Naive thymus-derived CD4-positive, alpha-beta T cell (primary cell): Measurements from ENCODE around the gene NEUROG2. TPM values are rescaled to one million over a fixed set of nuclear protein-coding genes. Genes with fewer than 3 reads are reported as not detected.

Experiments used
- ATAC-seq: fragments of 150-1000 bp; cut with Tn5 transposase; 2 replicates; pipeline ENCODE4 v1.10.0; 2021; ENCODE audit warnings: mild to moderate bottlenecking, moderate library complexity
- CTCF ChIA-PET: fragments of 350-600 bp; sonication (Branson Sonifier 250); formaldehyde crosslinking; loops from one replicate; lab custom pipeline; 2021; ENCODE audit warnings: antibody characterized with exemption; lab: Charles Lee
- POLR2A ChIA-PET: fragments of 350-600 bp; sonication (Branson Sonifier 250); formaldehyde crosslinking; loops from one replicate; lab custom pipeline; 2021; ENCODE audit warnings: antibody characterized with exemption, inconsistent platforms; lab: Charles Lee
- DNase-seq, 9 donors: peaks; one replicate each; pipeline versions ENCODE4 v3.0.0 to v3.0.0-alpha.2; 2020 to 2022; ENCODE audit warnings: mixed read lengths in 1 of 9
- H3K27ac ChIP-seq: one replicate; pipeline ENCODE4 v1.7.0; 2013; ENCODE audit warnings: mild to moderate bottlenecking, low read depth, low read length, moderate library complexity
- H3K27me3 ChIP-seq, 2 donors: one replicate each; pipeline ENCODE4 v1.7.0; 2013; ENCODE audit warnings: low read length in 2 of 2, mild to moderate bottlenecking in 2 of 2, moderate library complexity in 2 of 2; ENCODE audit not compliant: control insufficient read depth in 2 of 2, insufficient read depth in 2 of 2
- H3K36me3 ChIP-seq, 3 experiments: 1 replicate in 2 of 3; 2 replicates in 1 of 3; pipeline ENCODE4 v1.7.0; 2013; ENCODE audit warnings: low read length in 3 of 3, mild to moderate bottlenecking in 3 of 3, moderate library complexity in 1 of 3; ENCODE audit not compliant: insufficient read depth in 3 of 3, control insufficient read depth in 2 of 3
- H3K4me1 ChIP-seq, 2 donors: one replicate each; pipeline ENCODE4 v1.7.0; 2013; ENCODE audit warnings: low read length in 2 of 2, mild to moderate bottlenecking in 2 of 2, moderate library complexity in 1 of 2; ENCODE audit not compliant: control insufficient read depth in 2 of 2, insufficient read depth in 2 of 2
- H3K4me3 ChIP-seq: 2 replicates; pipeline ENCODE4 v1.7.0; 2013; ENCODE audit warnings: mild to moderate bottlenecking, low read length
- H3K9me3 ChIP-seq, 3 experiments: 1 replicate in 2 of 3; 2 replicates in 1 of 3; pipeline ENCODE4 v1.7.0; 2013; ENCODE audit warnings: low read length in 3 of 3; ENCODE audit not compliant: control insufficient read depth in 2 of 3
- H3K27ac Mint-ChIP-seq, 9 donors: one replicate each; pipeline ENCODE4 v1.8.0; 2020 to 2022; ENCODE audit warnings: mixed read lengths in 9 of 9, mild to moderate bottlenecking in 8 of 9, moderate library complexity in 5 of 9, inconsistent platforms in 2 of 9
- H3K27me3 Mint-ChIP-seq, 5 donors: one replicate each; pipeline ENCODE4 v1.8.0; 2021 to 2022; ENCODE audit warnings: mixed read lengths in 5 of 5, mild to moderate bottlenecking in 1 of 5
- H3K36me3 Mint-ChIP-seq, 5 donors: one replicate each; pipeline ENCODE4 v1.8.0; 2020 to 2022; ENCODE audit warnings: mixed read lengths in 5 of 5, mild to moderate bottlenecking in 3 of 5, inconsistent platforms in 1 of 5
- H3K4me1 Mint-ChIP-seq, 7 donors: one replicate each; pipeline ENCODE4 v1.8.0; 2020 to 2022; ENCODE audit warnings: mixed read lengths in 7 of 7, mild to moderate bottlenecking in 3 of 7, inconsistent platforms in 1 of 7
- H3K4me3 Mint-ChIP-seq, 10 donors: one replicate each; pipeline ENCODE4 v1.8.0; 2020 to 2022; ENCODE audit warnings: mild to moderate bottlenecking in 10 of 10, mixed read lengths in 10 of 10, moderate library complexity in 6 of 10, inconsistent platforms in 2 of 10
- H3K9me3 Mint-ChIP-seq, 11 donors: one replicate each; pipeline ENCODE4 v1.8.0; 2020 to 2022; ENCODE audit warnings: mixed read lengths in 11 of 11, mild to moderate bottlenecking in 4 of 11, inconsistent platforms in 1 of 11, moderate library complexity in 1 of 11
- intact Hi-C, 2 donors: fragments of 100-400 bp; cut with micrococcal nuclease; formaldehyde crosslinking; loops; one replicate each; pipeline ENCODE4 v1.15.1; 2023
- polyA plus RNA-seq, 2 donors: library from polyadenylated mRNA; unstranded; fragments of 300-500 nt; fragmentation: Illumina TruSeq; gene quantifications; one replicate each; pipeline ENCODE4 v1.2.3, GENCODE V29; 2021
- total RNA-seq, 6 experiments: library from RNA in 5 of 6; stranded (reverse) in 5 of 6; gene quantifications; 1 replicate in 5 of 6; 2 replicates in 1 of 6; pipeline ENCODE4 v1.2.3 and lab custom pipeline; 2021 to 2026

NEUROG2 gene
- total and polyA plus RNA-seq, 7 experiments from 2014 or later = 0.10 TPM; not detected in 6

GRCh38 chr4:112517911-112518310, 1.9 kb upstream of the NEUROG2 start:
- intact Hi-C loops = loop anchor here in 1 of 2 donors (1.0 to 2.0 kb wide), 3 partner anchors 119 to 1887 kb away; partner anchors contain the start of genes AP1AR, LARP7 and ZGRF1
- Histone ChIP-seq H3K36me3 (no peaks in the 10 kb centered on the region), H3K27ac (no peak overlapping the region), H3K27me3 (peaks cover 22 to 71% of the 10 kb centered on the region in 2 donors), H3K4me3 (no peak overlapping the region), H3K4me1 (peaks cover 17 to 43% of the 10 kb centered on the region in 2 donors), H3K9me3 (peaks cover 0 to 6% (median 4%) of the 10 kb centered on the region in 3 experiments)
- peak overlapping the region; percentile 6 to 99 (median 74) for H3K4me3 Mint-ChIP-seq
- no peak for DNase-seq
- peaks cover 0 to 43% (median 11%) of the 10 kb centered on the region in 11 donors for H3K9me3 Mint-ChIP-seq
- CTCF ChIA-PET = interaction anchor here (1.3 kb wide), 1 partner anchor 418 kb away, joined by 3 read pairs; no protein-coding TSS in a partner anchor
- POLR2A ChIA-PET = no interaction called here
- no peak for ATAC-seq
- H3K4me1 Mint-ChIP-seq = peaks cover 37 to 73% (median 69%) of the 10 kb centered on the region in 7 donors
- H3K27me3 Mint-ChIP-seq = peaks cover 92 to 99% (median 93%) of the 10 kb centered on the region in 5 donors
- H3K27ac Mint-ChIP-seq = no peak overlapping the region
- H3K36me3 Mint-ChIP-seq = peaks cover 0 to 10% (median 6%) of the 10 kb centered on the region in 5 donors

- Histone ChIP-seq H3K27me3 (peaks cover 21 to 72% of the 10 kb centered on the region in 2 donors), H3K27ac (no peak overlapping the region), H3K4me1 (peaks cover 12 to 36% of the 10 kb centered on the region in 2 donors), H3K36me3 (no peaks in the 10 kb centered on the region), H3K9me3 (peaks cover 0 to 6% (median 4%) of the 10 kb centered on the region in 3 experiments), H3K4me3 (no peak overlapping the region)
- POLR2A ChIA-PET = no interaction called here
- DNase-seq (peak in 1 of 9 donors; percentile 36), ATAC-seq (no peak)
- Mint-ChIP-seq H3K4me1 (peaks cover 33 to 70% (median 61%) of the 10 kb centered on the region in 7 donors), H3K27ac (peak overlapping the region in 1 of 9 donors; percentile 26), H3K9me3 (peaks cover 0 to 45% (median 17%) of the 10 kb centered on the region in 11 donors), H3K27me3 (peaks cover 92 to 100% (median 95%) of the 10 kb centered on the region in 5 donors), H3K36me3 (peaks cover 0 to 10% (median 9%) of the 10 kb centered on the region in 5 donors), H3K4me3 (peak overlapping the region; percentile 56 to 99 (median 77))
- CTCF ChIA-PET = interaction anchor here (1.3 kb wide), 1 partner anchor 417 kb away, joined by 3 read pairs; no protein-coding TSS in a partner anchor
- intact Hi-C loops = loop anchor here in 1 of 2 donors (1.0 to 2.0 kb wide), 3 partner anchors 120 to 1886 kb away; partner anchors contain the start of genes AP1AR, LARP7 and ZGRF1
Measured at GRCh38 chr4:112517067-112517634, 1.2 kb upstream of the NEUROG2 start.

- Mint-ChIP-seq H3K4me3 (peak overlapping the region; percentile 85 to 99 (median 92)), H3K27ac (peak overlapping the region in 1 of 9 donors; percentile 26), H3K4me1 (peaks cover 33 to 70% (median 62%) of the 10 kb centered on the region in 7 donors), H3K9me3 (peaks cover 0 to 45% (median 13%) of the 10 kb centered on the region in 11 donors), H3K27me3 (peaks cover 92 to 100% (median 95%) of the 10 kb centered on the region in 5 donors), H3K36me3 (peaks cover 0 to 13% (median 9%) of the 10 kb centered on the region in 5 donors)
- DNase-seq = peak in 1 of 9 donors; percentile 28
- ATAC-seq = no peak
- H3K36me3 ChIP-seq = no peaks in the 10 kb centered on the region
- H3K27ac ChIP-seq = no peak overlapping the region
- peaks cover 16 to 69% of the 10 kb centered on the region in 2 donors for H3K27me3 ChIP-seq
- no peak overlapping the region for H3K4me3 ChIP-seq
- intact Hi-C loops = loop anchor here in 1 of 2 donors (1.0 to 2.0 kb wide), 3 partner anchors 120 to 1886 kb away; partner anchors contain the start of genes AP1AR, LARP7 and ZGRF1
- ChIA-PET CTCF (interaction anchor here (0.7 to 1.3 kb wide), 2 partner anchors 417 to 1291 kb away, joined by 3 to 9 read pairs; no protein-coding TSS in a partner anchor), POLR2A (interaction anchor here (0.6 kb wide), 2 partner anchors 403 to 1305 kb away, joined by 3 read pairs; no protein-coding TSS in a partner anchor)
- peaks cover 12 to 36% of the 10 kb centered on the region in 2 donors for H3K4me1 ChIP-seq
- peaks cover 0 to 6% (median 4%) of the 10 kb centered on the region in 3 experiments for H3K9me3 ChIP-seq
Measured at GRCh38 chr4:112516471-112517066, 589 bp upstream of the NEUROG2 start.

GRCh38 chr4:112515198-112516065, 548 bp downstream of the NEUROG2 start:
- Histone ChIP-seq H3K27me3 (peaks cover 18 to 69% of the 10 kb centered on the region in 2 donors), H3K4me3 (peak overlapping the region; percentile 63), H3K36me3 (no peaks in the 10 kb centered on the region), H3K4me1 (peaks cover 14 to 40% of the 10 kb centered on the region in 2 donors), H3K9me3 (peaks cover 0 to 6% (median 4%) of the 10 kb centered on the region in 3 experiments), H3K27ac (no peak overlapping the region)
- intact Hi-C loops = loop anchor here (1.0 to 2.0 kb wide), 4 partner anchors 8 to 1885 kb away; partner anchors contain the start of genes LARP7 (in 2 of the 2) and ZGRF1 (in 2 of the 2)
- H3K27ac Mint-ChIP-seq = peak overlapping the region in 4 of 9 donors; percentile 38 to 86 (median 66)
- H3K4me1 Mint-ChIP-seq = peaks cover 38 to 66% (median 59%) of the 10 kb centered on the region in 7 donors
- peaks cover 91 to 99% (median 93%) of the 10 kb centered on the region in 5 donors for H3K27me3 Mint-ChIP-seq
- peaks cover 0 to 13% (median 8%) of the 10 kb centered on the region in 5 donors for H3K36me3 Mint-ChIP-seq
- peak overlapping the region; percentile 85 to 99 (median 92) for H3K4me3 Mint-ChIP-seq
- POLR2A ChIA-PET = no interaction called here
- DNase-seq (peak in 5 of 9 donors; percentile 21 to 66 (median 40)), ATAC-seq (peak; percentile 66)
- CTCF ChIA-PET = interaction anchor here (0.5 kb wide), 1 partner anchor 1993 kb away, joined by 3 read pairs; no protein-coding TSS in a partner anchor
- H3K9me3 Mint-ChIP-seq = peaks cover 0 to 42% (median 17%) of the 10 kb centered on the region in 11 donors

- H3K27ac ChIP-seq = no peak overlapping the region
- ChIA-PET CTCF (interaction anchor here (0.5 kb wide), 1 partner anchor 1994 kb away, joined by 3 read pairs; no protein-coding TSS in a partner anchor), POLR2A (no interaction called here)
- peaks cover 0 to 9% (median 2%) of the 10 kb centered on the region in 5 donors for H3K36me3 Mint-ChIP-seq
- H3K27me3 Mint-ChIP-seq = peaks cover 90 to 97% (median 91%) of the 10 kb centered on the region in 5 donors
- peak overlapping the region; percentile 66 to 99 (median 87) for H3K4me3 Mint-ChIP-seq
- H3K9me3 Mint-ChIP-seq = peaks cover 0 to 37% (median 17%) of the 10 kb centered on the region in 11 donors
- intact Hi-C loops = loop anchor here (1.0 to 2.0 kb wide), 3 partner anchors 9 to 368 kb away; partner anchors contain the start of genes LARP7 (in 1 of the 2) and ZGRF1 (in 1 of the 2)
- peaks cover 38 to 64% (median 58%) of the 10 kb centered on the region in 7 donors for H3K4me1 Mint-ChIP-seq
- ATAC-seq = no peak
- peaks cover 17 to 44% of the 10 kb centered on the region in 2 donors for H3K4me1 ChIP-seq
- H3K4me3 ChIP-seq = peak overlapping the region; percentile 63
- peak in 1 of 9 donors; percentile 29 for DNase-seq
- H3K36me3 ChIP-seq = no peaks in the 10 kb centered on the region
- H3K27me3 ChIP-seq = peaks cover 14 to 67% of the 10 kb centered on the region in 2 donors
- H3K9me3 ChIP-seq = peaks cover 0 to 2% (median 0%) of the 10 kb centered on the region in 3 experiments
- H3K27ac Mint-ChIP-seq = peak overlapping the region in 1 of 9 donors; percentile 53
Measured at GRCh38 chr4:112514647-112515197, 1.3 kb downstream of the NEUROG2 start.
